HG02981 (cell line): ENCODE measurements around the gene ZCWPW1.

Experiments used
- ATAC-seq: cut with Tn5 transposase; IDR thresholded peaks from one replicate; pipeline ENCODE4 v1.9.1; 2021; ENCODE audit warnings: mild to moderate bottlenecking, moderate library complexity; ENCODE audit not compliant: unreplicated experiment

Gene ZCWPW1

DNA sequence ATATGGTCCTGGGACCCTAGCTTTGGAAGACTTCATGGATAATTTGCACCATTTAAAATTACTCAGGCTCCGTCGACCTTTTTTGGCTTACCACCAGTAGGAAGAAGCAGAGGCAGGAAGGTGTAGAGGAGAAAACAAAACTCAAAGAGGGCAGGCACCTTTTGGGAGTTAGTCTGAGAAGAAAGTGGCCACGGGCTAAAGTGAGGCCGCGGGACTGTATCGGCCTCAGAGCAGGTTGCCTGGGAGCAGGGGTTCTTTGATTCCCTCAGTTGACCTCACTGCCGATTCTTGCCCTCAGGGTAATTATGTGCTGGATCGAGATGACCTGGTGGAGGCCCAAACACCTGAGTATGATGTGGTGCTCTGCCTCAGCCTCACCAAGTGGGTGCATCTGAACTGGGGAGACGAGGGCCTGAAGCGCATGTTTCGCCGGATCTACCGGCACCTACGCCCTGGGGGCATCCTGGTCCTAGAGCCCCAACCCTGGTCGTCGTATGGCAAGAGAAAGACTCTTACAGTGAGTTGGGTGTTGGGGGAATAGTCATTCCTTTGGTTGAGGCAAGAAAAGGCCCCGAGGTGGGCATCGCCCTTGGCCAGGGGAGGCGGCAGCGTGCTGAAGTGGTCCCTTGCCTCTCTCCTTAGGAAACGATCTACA lies 4.2 kb upstream of the ZCWPW1 start:
- no peak for ATAC-seq

DNA sequence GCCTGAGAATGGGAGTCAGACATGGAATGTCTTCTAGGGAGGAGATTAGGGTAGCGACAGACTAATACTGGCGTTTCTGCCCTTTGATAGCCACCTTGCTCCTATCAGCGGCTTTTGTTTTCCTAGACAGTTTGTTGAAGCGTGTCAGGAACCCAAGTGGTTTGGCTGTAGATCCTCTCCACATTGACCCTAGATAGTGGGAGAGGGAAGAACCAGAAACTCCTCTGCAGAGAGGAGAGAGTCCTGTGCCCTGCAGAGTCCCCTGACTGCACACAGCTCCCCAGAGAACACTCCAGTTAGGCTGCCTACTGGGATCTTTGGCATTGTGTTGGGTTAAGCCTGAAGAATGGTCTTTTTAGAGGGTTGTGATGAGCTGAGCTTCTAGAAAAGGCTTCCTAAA lies 3.5 kb upstream of the ZCWPW1 start:
- no peak for ATAC-seq

DNA sequence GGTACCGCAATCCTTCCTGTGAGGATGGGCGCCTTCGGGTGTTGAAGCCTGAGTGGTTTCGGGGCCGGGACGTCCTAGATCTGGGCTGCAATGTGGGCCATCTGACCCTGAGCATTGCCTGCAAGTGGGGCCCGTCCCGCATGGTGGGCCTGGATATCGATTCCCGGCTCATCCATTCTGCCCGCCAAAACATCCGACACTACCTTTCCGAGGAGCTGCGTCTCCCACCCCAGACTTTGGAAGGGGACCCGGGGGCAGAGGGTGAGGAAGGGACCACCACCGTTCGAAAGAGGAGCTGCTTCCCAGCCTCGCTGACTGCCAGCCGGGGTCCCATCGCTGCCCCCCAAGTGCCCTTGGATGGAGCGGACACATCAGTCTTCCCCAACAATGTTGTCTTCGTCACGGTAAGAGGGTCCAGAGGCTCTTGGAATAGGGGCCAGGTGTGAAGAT lies 2.8 kb upstream of the ZCWPW1 start:
- no peak for ATAC-seq

DNA sequence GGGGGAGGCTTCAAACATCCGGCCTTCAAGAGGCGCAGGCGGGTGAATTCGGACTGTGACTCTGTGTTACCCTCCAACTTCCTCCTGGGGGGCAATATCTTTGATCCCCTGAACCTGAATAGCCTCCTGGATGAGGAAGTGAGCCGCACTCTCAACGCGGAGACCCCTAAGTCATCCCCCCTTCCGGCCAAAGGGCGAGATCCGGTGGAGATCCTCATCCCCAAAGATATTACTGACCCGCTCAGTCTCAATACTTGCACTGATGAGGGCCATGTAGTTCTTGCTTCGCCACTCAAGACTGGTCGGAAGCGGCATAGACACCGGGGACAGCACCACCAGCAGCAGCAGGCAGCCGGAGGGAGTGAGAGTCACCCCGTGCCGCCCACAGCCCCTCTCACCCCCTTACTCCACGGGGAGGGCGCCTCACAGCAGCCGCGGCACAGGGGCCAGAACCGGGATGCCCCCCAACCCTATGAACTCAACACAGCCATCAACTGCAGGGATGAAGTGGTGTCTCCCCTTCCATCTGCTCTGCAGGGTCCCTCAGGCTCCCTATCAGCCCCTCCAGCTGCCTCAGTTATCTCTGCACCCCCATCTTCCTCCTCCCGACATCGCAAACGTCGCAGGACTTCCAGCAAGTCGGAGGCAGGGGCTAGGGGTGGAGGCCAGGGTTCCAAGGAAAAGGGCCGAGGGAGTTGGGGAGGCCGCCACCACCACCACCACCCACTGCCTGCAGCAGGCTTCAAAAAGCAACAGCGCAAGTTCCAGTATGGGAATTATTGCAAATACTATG lies 2.2 kb upstream of the ZCWPW1 start:
- ATAC-seq = no peak

DNA sequence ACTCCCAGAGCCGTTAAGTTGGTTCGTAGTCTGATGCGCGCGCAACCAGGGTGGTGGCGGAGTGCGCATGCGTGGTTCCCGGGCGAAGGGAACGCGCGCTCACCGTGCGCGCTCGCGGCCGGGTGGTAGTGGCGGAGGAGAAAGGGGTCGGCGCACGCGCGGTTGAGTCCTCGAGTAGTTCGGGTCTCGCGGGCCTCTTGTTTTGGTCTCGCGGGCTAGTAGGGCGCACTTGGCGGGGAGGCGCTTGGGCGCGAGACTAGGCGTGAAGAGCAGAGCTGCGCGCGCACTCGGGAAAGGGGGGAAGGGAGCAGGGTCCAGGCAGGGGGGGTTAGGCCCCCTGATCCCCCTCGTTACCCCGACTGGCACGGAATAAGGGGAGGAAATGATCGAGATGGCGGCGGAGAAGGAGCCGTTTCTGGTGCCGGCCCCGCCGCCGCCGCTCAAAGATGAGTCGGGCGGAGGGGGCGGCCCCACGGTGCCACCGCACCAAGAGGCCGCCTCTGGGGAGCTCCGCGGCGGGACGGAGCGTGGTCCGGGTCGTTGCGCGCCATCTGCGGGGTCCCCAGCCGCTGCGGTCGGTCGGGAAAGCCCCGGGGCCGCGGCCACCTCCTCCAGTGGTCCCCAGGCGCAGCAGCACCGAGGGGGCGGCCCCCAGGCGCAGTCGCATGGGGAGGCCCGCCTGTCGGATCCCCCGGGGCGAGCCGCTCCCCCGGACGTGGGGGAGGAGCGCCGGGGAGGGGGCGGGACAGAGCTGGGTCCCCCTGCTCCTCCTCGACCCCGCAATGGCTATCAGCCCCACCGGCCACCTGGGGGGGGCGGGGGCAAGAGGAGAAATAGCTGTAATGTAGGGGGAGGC lies 1.4 kb upstream of the ZCWPW1 start, which contains the start of gene MEPCE:
TSS of gene MEPCE (plus strand) at position 195 of the 856 bp plus-strand sequence. CDS start at position 383, 188 bp downstream.
- ATAC-seq = peak; percentile 28

DNA sequence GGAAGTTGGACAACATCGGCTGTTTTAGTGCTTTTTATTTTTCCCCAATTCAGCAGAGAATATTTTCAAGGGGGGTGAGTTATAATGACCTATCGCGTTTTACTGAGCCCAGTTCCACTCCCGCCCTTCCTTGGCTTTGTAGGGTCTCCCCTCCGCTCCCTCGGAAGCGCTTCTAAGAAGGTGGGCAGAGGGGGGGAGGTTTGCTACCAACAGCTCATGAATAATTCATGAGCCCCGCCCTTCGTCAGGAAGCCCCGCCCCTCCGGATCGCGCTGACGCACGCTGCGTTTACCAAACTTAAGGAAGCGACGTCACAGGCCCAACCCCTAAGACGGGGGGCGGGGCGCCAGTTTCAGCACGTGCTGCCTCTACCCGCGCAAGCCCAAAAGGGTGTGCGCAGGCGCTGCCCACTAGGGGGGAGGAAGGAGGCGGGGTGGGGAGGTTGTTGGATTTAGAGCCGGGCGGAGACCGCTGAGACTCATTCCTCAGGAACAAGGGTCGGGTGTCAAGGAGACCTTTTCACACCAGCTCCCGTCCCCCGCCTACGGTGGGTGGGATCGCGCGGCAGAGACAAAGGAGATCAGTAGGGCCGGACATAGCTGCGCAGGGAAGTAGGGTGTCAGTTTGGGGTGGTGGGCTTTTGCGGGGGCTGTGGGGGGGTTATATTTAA lies 599 bp upstream of the ZCWPW1 start:
- peak; percentile 39 for ATAC-seq

DNA sequence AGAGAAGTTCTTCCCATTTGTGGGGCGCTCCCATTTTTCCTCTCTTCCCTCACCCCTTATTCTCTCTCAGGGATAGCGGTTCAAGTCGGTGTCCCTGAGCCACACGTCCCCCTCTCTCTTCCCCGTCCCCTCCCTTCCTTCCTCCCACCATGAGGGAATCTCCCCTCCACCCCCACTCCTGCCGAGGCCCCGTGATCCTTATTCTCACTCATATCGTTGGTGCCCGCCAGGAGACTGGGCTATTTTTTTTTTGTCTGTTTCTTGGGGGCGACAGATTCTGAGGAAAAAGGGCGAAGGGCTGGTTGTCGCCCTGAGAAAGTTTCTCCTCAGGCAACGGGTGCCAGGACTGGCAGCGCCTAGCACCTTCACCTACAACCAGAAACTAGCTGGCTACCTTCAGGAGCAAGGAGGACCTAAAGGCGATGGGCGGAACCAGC lies 723 bp downstream of the ZCWPW1 start:
- ATAC-seq = no peak

DNA sequence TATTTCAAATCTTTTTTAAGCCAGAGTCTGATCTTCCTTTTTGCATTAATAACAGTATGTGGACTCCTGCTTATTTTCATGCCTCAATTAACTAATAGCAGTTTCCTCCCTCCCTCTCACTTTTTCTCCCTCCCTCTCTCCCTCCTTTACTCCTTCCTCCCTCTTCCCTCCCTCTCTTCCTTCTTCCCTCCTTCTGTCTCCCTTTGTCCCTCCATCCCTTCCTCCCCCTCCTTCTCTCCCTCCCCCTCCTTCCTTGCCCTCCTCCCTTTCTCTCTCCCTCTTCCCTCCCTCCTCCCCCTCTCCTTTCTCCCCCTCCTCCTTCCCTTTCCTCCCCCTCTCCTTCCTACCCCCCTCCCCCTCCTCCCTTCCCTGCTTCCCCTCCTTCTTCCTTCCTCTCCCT lies 2.0 kb downstream of the ZCWPW1 start:
- no peak for ATAC-seq

DNA sequence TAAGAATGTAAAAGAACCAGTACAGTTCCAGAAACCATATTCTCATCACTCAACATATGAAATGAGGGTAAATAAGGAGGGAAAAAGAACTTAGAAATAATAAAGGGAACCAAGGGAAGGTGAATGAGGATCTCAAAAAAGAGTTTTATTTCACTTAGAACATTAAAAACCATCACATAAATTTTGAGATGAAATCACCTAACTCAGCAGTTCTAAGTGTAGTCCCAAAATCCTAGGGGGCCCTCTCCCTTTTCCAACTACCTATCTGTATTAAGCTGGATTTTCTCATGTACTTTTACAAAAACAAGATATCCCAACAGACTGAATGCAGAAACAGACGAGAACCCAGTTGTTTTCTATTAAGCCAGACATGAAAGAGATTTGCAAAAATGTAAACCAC lies 3.2 kb downstream of the ZCWPW1 start:
- ATAC-seq = no peak

DNA sequence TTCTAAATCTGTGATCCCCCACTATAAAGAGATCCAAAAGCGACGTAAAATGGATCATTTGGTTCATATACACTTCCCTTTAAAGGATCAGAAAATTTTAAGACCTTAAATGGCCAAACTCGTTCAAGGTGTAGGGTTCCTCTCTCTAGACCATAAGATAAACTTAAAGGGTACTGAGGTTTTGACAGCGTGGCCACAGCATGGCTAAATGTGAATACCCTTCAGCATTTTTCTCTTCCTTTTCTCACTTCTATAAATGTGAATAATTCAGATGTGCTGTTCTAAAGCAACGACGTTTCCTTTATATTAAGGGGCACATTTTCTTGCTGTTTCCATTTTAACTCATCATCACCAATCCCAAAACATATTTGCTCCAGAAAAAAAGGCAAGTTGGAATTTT lies 5.2 kb downstream of the ZCWPW1 start:
- no peak for ATAC-seq

DNA sequence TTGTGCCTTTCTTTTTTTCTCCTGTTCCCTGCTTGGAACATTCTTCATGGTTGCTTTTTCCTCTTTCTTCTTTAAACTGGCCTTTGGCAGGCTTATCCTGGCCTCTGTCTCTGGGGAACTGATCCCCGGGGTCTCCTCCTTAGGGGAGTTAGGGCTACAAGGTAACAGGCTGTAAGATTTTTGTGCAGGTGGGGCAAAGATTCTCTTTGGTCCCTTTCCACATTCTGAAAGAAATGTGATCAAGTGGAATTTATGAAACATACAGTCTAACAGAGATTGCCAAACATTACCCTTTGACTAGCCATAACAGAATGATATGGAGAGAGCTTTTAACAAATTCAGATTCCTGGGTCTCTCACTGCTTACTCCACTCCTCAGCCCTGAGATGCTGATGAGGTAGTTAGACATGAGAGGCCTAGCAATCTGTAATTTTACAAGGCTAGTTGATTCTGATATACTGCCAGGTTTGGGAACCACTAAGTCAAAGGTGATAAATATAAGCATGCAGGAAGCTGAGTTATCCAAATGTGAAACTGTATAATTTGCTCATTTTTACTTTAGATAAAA lies 8.8 kb downstream of the ZCWPW1 start:
- no peak for ATAC-seq

DNA sequence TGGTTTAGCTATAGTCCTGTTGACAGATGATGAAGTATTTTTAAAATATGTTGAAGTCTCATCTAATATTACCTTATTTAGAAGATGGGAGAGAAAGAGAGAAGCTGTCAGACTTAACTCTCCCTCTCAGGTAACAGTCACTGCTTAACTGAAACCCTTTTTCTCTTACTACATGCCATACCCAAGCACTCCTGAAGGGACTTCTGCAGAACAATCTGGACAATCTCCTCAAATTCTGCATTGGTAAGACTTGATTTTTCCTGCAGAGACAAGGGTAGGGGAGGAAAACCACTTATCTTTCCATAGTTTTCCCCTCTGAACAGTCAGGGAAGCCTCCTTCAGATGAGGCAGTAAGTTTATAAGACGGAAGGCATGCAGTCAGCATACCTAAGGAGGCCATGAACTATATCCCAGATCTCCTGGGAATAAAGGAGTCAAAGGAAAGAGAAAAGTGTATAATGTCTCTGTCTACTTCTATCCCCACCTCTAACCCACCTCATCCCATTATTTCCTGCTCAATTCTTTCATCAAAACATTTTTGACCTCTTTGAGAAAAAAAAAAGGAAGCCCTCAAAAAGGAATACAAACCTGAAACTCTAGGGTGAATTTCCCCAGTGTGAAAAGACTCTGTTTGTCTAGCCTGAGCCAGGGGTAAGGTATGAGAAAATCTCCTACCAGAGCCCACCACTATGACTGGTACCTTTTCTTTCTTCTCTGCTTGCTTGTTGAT lies 9.4 kb downstream of the ZCWPW1 start:
- ATAC-seq = no peak

DNA sequence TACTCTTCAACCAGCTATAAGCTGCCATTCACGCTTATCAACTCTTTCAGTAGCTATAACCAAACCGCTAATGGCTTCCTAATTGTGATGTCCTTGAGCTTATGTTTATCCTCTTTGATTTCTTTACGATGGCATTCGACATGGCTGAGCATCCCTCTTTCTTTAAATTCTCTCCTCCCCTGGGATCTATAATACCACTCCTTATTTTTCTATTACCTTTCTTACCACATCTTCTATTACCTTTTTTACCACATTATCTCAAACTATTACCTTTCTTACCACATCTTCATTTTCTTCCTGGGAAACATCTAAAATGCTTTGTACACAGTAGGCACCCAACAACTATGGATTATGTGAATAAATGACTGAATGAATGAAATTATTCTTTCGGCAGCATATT lies 13.1 kb downstream of the ZCWPW1 start:
- no peak for ATAC-seq

DNA sequence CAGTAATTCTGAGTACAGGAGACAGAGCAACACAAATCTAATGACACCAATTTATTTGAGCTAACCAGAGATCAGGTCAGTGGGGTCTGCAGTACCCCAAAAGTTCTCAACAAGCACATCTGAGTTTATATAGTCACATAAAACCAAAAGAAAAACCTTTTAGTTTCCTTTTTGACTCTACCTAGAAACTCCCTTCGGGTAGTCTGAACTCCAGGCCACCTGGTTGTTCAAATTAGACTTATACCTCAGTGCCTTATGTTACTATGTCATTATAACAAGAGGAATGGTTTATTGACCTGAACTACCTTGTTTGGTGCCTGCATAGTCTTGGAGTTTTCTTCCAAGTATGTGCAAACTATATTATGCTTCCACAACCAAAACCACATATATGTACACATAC lies 14.6 kb downstream of the ZCWPW1 start:
- ATAC-seq = no peak

DNA sequence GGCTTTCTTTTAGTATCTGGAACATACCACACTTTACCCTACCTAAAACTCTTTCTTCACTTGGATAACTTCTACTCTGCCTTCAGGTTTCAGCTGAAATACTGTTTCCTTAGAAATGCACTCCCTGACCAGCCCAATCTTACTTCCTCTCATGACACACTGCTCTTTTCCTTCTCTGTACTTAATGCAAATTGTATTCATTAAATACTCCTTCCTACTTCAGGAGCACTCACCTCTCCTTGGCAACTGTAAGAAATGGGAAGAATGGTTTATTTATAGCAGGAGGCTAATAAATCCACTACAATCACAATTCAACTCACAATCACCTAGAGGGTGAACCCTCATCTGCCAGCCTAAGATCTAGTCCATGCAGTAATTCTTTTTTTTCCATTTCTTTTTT lies 15.2 kb downstream of the ZCWPW1 start:
- ATAC-seq = no peak

DNA sequence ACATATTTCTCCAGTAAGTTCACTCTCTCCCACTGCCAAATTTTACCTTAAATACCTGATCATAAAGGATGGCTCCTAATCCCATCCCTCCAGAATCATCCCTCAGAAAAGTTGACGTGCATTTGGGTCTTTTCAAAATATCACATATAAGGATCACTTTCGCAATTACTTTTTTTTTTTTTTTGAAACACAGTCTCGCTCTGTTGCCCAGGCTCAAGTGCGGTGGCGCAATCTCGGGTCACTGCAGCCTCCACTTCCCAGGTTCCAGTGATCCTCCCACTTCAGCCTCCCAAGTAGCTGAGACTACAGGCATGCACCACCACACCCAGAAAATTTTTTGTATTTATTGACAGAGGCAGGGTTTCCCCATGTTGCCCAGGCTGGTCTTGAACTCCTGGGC lies 17.4 kb downstream of the ZCWPW1 start:
- no peak for ATAC-seq

DNA sequence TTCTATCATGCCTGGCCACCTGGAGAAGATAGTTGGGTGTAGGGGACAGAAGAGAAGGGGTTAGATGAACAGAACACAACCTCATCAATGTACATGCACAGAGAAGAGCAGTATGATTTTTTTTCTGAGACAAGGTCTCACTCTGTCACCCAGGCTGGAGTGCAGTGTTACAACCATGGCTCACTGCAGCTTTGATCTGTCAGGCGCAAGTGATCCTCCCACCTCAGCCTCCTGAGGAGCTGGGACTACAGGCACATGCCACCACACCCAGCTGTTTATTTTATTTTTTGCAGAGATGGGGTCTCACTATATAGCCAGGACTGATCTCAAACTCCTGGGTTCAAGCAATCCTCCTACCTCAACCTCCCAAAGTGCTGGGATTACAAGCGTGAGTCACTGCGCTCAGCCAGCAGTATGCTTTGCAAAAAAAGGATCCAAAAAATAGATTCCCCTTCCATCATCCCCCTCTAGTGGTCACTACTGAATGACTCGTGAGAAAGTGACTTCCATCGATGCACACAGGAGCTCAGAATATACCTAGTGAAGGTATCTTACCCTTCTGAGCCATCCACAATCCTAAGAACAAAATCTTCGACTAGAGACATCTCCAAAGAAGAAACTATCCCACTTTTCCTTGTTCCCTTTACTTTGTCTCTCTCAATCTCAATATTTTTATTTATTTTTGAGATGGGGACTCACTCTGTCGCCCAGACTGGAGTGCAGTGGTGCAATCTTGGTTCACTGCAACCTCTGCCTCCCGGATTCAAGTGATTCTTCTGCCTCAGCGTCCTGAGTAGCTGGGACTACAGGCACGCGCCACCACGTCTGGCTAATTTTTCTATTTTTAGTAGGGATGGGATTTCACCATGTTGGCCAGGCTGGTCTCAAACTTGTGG lies 21.0 kb downstream of the ZCWPW1 start:
- no peak for ATAC-seq

DNA sequence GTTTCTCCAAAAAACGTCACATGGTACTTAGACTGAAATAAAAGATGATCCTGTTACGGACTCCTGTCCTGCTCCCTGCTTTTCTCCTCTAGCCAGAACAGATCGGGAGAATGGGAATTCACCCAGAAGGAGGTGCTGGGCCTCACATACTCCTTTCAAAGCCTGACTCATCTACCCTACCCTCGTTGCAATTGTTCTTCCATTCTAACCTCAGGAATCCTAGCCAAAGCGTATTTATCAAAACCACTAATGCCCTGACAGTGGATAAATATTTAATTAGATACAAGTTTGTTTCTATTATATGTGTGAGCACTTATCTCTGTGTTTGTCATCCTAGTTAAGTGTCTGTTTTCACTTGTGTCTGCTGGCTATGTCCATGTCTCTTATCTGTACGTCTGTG lies 21.7 kb downstream of the ZCWPW1 start:
- no peak for ATAC-seq

DNA sequence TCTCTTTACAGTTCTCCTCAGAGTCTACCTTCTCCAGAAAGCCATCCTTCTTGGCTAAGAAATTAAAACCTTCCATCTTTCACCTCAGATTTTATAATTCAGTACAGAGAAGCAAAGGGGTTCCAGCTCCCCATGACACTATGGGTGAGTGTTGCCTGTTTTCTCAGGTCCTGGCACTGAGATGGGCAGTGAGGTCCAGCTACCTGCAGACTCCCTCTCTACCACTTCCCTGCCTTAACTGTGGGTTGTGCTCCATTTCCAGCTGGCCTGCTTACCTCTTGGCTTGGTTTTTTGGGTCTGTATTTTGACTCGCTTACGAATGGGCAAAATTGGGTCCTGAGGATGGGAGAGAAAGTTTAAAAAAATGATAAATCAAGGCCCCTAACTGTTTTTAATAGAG lies 26.3 kb downstream of the ZCWPW1 start:
- no peak for ATAC-seq
